GM19193 (cell line): ENCODE measurements around the gene SETBP1.

ENCODE experiments used
- POLR2A ChIP-seq: IDR thresholded peaks from 4 replicates; pipeline ENCODE4 v1.6.1; 2011; ENCODE audit not compliant: insufficient read depth, insufficient read length; ENCODE audit errors: extremely low read depth

The SETBP1 gene

DNA sequence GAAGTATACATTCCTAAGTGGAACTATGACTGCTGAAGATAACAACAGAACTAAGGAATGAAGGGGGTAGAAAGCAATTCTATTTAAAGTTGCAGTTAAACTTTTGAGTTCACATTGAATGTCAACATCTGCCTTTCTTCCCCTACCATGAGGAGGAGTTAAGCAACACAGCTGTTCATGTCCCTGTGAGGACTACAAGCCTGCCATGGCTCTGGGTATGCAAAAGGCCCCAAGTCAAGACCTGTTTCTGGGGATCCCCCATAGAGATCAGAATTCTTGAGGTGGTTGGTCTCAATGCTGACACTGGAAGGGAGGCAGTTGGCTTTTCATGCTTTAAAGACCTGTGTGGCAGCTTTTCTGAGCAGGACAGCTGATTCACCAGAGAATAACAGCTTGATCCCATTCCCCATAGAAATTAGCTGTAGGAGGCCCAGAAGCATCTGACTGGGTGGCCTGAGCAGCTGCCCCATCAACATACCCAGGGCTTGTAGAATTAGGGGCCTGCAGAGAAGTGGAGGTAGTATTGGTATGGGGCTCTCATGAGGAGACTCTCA is 131.0 kb downstream of the SETBP1 start:
- TF ChIP-seq POLR2A: no peak

DNA sequence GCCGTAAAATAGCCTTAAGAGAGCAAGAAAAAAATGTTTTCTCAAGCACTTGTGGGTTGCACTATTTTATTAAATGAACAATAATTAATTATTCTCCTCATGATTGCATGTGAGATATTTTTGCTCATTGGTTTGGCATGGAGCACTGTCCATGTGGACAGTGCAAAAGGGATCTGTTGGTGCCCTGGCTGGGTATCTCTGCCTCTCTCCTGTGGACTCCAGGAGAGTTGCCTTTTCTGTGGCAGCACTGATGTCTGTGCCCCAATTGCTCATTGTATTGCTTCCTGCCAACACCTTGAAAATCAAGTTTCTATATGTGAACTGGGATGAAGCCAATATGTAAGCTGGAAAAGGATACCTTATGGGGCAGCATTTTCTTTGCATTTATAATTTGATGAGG is 131.7 kb downstream of the SETBP1 start:
- no peak for TF ChIP-seq POLR2A

DNA sequence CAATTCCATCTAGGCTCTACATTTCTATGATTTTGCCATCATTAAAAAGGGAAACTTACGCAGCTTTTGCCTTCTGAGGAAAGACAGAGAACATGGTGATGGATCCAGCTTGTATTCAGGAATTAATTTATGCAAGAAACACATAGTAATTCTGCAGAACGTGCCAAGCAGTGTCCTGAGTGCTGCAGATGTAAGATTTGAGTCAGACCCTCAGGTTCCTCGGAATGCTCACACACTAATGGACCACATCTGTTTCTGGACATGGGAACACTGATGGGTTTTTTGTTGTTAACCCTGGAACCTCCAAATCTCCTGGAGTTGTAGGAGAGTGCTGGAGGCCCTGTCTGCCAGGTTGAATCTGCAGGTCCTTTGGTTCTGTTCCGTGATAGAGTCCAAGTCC is 132.9 kb downstream of the SETBP1 start:
- TF ChIP-seq POLR2A: no peak

DNA sequence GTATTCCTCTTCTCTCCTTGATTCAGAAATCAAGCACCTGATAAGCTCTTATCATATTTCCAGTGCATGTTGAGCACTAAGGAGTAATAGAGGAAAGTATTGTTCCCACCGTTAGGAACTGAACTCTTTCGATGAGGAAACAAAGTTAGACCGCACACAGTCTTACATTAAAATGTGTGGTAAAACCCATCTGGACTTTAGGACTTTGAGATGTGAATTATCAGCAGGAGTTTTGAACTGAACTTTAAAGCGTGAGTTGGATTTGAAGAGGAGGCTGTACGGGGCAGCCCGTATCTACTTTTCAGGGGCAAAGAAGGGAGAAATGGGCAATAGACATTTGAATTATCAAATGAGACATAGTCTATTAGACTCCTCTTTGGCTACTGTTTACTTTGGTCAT is 134.4 kb downstream of the SETBP1 start:
- TF ChIP-seq POLR2A: no peak

DNA sequence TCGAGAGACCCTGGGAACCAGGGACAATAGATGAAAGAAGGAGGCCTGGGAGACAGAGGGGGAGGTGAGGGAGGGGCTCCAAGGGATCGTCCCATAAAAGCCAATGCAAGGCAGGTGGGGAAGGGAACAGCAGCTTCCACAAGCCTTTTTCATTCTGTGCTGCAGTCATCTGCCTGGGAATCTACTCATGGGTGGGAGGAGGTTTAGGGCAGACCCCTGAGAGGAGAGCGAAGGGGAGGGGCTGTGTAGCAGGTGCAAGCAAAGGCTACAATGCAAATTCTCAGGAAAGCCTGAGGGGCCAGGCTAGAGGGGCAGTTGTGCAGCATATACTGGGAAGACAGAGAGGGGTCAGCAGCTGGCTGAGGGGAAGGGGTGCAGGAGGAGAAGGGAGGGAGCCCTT is 135.4 kb downstream of the SETBP1 start:
- TF ChIP-seq POLR2A: no peak

DNA sequence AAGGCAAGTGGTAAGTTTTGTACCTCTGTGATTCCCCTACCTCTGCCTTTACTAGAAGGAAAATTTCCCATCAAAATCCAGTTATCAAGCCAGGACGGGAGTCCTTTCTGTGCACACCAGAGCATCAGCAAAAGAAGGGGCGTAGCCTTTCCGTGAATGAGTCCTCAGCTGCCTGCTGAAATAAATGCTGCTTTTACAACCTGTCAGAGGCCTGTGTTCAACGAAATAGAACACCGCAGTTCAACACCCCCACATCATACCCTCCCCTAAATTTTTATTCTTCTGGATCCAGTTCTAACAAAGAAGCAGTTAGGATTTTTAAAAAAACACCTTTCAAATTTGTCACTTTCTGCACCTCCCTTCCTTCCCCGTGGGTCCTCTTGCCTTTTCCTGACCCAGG is 135.8 kb downstream of the SETBP1 start:
- TF ChIP-seq POLR2A: no peak

DNA sequence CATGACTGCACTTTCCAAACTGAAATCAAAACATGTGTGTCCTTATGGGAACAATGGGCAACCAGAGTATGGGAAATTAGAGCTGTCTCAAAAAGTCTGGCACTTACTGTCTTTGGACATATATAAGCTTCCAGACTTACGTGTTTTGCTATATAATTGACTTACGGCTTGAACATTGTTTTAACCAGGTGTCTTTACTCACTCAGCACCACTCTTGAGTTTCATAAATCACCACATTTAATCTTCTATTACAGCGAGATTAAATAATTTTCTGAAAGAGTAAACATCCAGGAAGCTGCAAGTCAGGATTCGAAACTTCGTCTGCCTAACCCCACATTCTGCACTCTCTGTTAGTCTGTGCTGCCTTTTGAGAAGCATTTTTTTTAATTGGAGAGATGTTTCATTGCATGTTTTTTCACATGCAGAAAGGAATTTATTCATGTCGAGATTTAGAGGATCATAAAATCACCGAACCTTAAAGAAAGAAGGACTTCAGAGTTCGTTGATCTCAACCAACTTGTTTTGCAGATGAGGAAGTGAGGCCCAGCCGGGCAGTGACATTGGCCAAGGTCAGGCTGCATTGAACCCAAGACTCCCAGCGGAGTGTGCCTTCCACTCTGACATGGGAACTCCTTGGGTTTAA is 137.3 kb downstream of the SETBP1 start:
- no peak for TF ChIP-seq POLR2A

DNA sequence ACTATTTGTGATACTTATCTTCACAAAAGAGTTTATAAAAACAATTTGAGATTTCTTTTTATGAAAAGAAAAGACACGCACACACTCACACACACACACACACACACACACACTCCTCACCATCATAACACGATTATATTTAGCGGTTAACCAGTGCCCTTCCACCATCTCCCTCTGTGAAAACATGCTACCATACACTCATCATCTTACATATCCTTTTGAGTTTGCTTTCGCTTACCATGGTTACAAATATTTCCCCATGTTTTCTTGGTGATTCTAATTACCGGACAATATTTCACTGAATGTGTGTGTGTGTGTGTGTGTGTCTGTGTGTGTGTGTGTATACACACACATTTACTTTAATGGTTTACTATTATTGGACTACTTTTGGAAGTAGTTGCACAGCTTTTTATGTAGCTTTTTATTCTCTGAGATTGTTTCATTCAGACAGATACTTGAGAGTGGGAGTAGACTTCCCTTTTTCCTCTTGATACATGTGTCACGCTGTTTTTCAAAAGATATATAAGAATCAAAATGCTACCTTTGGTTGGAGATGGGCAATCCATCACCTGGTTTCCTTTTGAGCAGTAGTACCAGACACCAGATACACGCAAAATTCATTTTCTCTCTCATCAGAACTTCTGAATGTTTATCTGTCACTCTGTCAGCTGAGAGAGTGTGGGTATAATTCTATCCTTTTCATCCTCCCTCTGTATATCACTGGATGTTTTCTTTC is 138.1 kb downstream of the SETBP1 start:
- no peak for TF ChIP-seq POLR2A

DNA sequence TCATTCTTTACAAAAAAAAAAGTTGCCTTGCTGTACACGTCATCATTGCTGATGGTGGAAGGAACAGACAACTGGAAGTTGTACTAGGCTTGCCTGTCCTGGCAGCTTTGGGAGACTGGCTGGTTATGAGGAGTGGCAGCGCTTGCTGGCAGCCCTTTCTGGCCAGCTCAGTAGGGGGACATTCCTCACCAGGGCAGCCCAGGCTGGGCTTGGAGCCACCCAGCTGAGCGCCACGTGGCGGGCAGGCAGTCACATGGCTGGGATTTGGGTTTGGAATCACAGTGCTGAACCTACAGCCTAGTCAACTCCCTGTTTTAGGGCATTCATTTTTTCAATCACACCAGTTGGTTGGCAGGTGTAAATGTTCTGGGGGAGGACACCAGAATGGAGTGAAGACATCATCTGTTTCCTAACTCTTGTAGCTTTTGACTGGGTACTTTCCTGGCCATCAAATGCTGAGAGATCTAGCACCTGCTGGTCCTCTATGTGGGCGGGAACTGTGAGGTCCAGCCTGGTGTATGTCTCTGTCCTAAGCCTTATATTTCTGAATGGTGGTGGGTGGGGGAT is 139.3 kb downstream of the SETBP1 start:
- TF ChIP-seq POLR2A: no peak

DNA sequence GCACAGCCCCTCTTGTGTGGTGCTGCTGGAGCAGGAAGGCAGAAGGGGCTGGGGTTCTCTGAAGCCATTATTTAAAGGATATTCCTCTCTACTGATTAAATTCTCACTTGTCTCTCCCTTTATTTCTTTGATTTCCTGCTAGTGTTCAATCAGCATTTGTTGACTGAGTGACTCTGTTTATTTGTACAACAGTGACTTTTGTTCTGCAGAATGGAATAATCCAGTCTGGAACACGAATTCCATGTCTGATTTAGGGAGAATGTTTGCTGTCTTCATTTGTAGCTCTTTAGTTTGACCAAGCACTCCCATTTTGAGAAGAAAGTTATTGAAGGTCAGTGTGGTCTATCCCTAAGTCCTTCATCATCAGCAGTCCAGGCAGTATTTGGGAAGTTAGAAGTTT is 141.2 kb downstream of the SETBP1 start:
- no peak for TF ChIP-seq POLR2A

DNA sequence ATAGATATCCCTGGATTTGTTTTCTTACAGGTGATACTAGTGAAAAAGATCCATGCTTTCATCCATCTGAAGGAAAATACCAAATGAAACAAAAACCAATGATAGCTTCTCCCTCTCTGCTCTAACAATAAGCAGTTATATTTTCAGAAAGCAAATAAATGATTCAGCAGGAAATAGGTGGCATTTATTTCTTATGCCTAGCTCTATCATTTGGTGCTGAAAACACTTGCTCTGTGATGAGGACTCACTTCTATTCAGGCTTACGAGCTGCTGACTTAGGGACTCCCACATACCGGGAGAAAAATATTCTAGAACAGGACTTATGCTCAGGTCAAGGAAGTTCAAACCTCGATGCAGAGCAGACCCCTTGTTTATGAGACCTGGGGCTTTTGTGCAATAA is 142.6 kb downstream of the SETBP1 start:
- TF ChIP-seq POLR2A: no peak

DNA sequence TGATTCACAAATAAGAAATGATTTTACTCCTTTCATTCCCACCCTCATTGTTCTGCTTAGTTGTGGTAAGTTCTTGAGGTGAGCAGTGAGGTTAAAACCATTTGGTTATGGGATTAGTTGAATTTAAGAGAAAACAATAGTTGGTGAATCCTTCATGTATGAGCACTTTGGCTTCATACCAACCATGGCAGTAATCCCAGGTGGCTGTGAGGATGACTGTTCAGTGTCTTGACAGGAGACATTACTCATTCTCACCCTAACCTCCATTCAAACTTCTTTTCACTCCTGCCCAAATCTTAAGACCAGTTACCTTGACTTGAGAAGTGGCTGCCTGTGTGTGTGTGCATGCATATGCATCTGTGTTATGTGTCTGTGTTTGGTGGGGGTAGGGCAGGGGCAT is 143.1 kb downstream of the SETBP1 start:
- no peak for TF ChIP-seq POLR2A

DNA sequence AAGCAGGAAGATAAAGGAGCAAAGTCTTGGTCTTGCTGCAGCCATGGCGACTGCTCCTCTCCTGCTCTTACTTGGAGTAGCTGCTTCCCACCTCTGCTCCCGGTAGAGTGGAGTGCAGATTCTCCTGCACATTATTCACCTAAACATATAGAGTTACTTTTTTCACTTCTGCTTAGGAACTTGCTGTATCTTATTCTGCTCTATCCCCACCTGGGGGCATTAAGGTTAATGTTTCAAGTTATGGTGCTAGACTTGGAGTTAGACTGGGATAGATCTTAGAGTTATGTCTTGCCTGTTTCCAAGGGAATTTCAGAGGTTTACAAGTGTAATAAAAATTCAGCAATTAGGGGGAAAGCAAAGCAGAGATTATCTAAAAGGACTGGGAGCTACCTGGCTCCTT is 144.2 kb downstream of the SETBP1 start:
- no peak for TF ChIP-seq POLR2A

DNA sequence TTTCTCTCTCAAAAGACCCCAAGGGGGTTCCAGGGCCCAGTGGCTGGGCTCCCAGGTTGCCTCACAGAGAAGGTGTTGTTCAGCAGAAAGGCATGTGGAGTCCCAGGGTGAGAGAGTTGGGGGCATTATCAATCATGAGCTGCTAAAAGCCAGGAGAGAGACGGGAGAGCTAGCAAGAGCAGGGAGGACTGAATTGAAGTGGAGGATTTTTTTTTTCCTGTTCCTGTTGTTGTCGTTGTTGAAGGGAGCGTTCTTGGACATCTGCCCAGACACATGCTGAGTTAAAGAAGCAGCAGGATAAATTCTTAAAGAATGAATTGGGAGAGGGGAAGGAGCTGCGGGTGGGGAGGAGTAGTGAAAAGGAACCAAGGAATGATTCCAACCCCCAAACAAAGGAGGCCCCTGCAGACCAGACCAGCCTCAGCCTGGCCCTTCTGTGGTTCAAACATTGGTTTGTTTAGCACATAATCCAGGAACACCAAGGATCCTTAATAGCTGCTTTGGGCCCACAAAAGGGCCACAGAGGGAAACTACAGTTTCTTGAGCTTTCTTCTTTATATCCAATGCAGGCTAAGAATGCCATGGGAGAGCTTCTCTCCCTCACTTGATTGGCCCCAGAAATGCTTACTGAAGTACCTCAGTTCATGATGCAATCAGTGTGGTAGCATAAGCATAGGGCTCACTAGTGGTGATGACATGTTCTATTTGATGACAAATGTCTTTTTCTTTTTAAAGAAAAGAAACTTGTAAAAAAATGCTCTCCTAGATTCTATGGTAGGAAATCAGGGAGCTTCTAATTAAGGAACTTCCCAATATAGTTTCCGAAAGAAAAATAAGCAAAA is 146.0 kb downstream of the SETBP1 start:
- no peak for TF ChIP-seq POLR2A

DNA sequence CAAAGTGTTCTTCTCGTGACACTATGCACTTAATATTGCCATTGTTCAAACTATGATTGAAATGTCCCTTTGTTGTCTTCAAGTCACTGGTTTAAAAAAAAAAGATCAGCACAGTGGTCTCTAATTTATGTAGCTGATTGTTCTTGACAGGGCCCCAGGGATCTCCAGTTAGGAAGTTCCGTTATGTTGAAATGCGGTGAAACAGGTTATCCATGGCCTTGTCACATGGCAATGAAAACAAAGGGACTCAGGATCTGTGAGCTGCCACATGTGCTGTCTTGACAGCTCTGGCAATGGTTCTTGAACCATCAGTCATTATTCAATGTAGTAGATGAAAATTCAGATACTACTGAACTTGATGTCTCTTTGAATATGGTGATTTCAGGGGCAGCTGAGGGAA is 147.4 kb downstream of the SETBP1 start:
- no peak for TF ChIP-seq POLR2A
